GM23338 (cell line): ENCODE measurements around the gene CGRRF1. TPM values are rescaled to one million over a fixed set of nuclear protein-coding genes. Genes with fewer than 3 reads are reported as not detected.

Experiments
- ATAC-seq: fragments of 200-7000 bp; cut with Tn5 transposase; 3 replicates; pipeline ENCODE4 v1.9.1; 2020
- DNase-seq: peaks from one replicate; pipeline ENCODE4 v3.0.0-alpha.2; 2015; ENCODE audit warnings: low spot score
- H2AFZ ChIP-seq: fragments of 200-600 bp; sonication (generic); 2 replicates; pipeline ENCODE4 v1.8.0; 2016; ENCODE audit warnings: antibody characterized with exemption, mild to moderate bottlenecking, moderate library complexity
- H3F3A ChIP-seq: fragments of 200-600 bp; sonication (generic); replicated peaks from 2 replicates; pipeline ENCODE4 v1.8.0; 2017; ENCODE audit warnings: antibody characterized with exemption, mixed run types, low read depth
- H3K27ac ChIP-seq: fragments of 200-600 bp; sonication (generic); 2 replicates; pipeline ENCODE4 v1.6.1; 2016; ENCODE audit warnings: low read depth
- H3K27me3 ChIP-seq: fragments of 200-600 bp; sonication (generic); 2 replicates; pipeline ENCODE4 v1.8.0; 2016; ENCODE audit warnings: mild to moderate bottlenecking, mixed run types, moderate library complexity; ENCODE audit not compliant: insufficient read depth
- H3K36me3 ChIP-seq: fragments of 200-600 bp; sonication (generic); 2 replicates; pipeline ENCODE4 v1.8.0; 2016; ENCODE audit warnings: mild to moderate bottlenecking; ENCODE audit not compliant: insufficient read depth
- H3K4me1 ChIP-seq: fragments of 200-600 bp; sonication (generic); 2 replicates; pipeline ENCODE4 v1.8.0; 2016; ENCODE audit warnings: mild to moderate bottlenecking, moderate library complexity; ENCODE audit not compliant: insufficient read depth
- H3K4me2 ChIP-seq: fragments of 200-600 bp; sonication (generic); 2 replicates; pipeline ENCODE4 v1.7.1; 2017; ENCODE audit warnings: mixed run types
- H3K4me3 ChIP-seq: fragments of 200-600 bp; sonication (generic); 2 replicates; pipeline ENCODE4 v1.6.1; 2016; ENCODE audit warnings: mixed run types
- H3K79me2 ChIP-seq: fragments of 200-600 bp; sonication (generic); replicated peaks from 2 replicates; pipeline ENCODE4 v1.8.0; 2017; ENCODE audit warnings: mild to moderate bottlenecking; ENCODE audit not compliant: insufficient read depth
- H3K9me2 ChIP-seq: fragments of 200-600 bp; sonication (generic); 2 replicates; pipeline ENCODE4 v1.8.0; 2017; ENCODE audit not compliant: insufficient read depth
- H4K20me1 ChIP-seq: fragments of 200-600 bp; sonication (generic); replicated peaks from 2 replicates; pipeline ENCODE4 v1.8.0; 2017; ENCODE audit warnings: mild to moderate bottlenecking; ENCODE audit not compliant: insufficient read depth
- H3K27ac Mint-ChIP-seq: 2 replicates; pipeline ENCODE4 v1.8.0; 2020; ENCODE audit warnings: inconsistent platforms, mild to moderate bottlenecking, moderate library complexity, mixed read lengths
- H3K27me3 Mint-ChIP-seq: 3 replicates; pipeline ENCODE4 v1.8.0; 2022; ENCODE audit warnings: low read depth, mild to moderate bottlenecking, moderate library complexity, mixed read lengths, inconsistent platforms; ENCODE audit not compliant: insufficient read depth, poor library complexity
- H3K36me3 Mint-ChIP-seq: 3 replicates; pipeline ENCODE4 v1.8.0; 2021; ENCODE audit warnings: low read depth, mild to moderate bottlenecking, inconsistent platforms, moderate library complexity, mixed read lengths
- H3K4me1 Mint-ChIP-seq: 3 replicates; pipeline ENCODE4 v1.8.0; 2020; ENCODE audit warnings: mild to moderate bottlenecking, inconsistent platforms, mixed read lengths
- H3K4me3 Mint-ChIP-seq: 3 replicates; pipeline ENCODE4 v1.8.0; 2021; ENCODE audit warnings: moderate library complexity, mild to moderate bottlenecking, inconsistent platforms, mixed read lengths
- H3K9me3 Mint-ChIP-seq: 3 replicates; pipeline ENCODE4 v1.8.0; 2020; ENCODE audit warnings: moderate library complexity, mild to moderate bottlenecking, inconsistent platforms, mixed read lengths
- CREB1 ChIP-seq: fragments of 250-450 bp; sonication (Bioruptor Pico); IDR thresholded peaks from 2 replicates; pipeline ENCODE4 v1.5.0; 2020; ENCODE audit warnings: low read depth, mild to moderate bottlenecking, moderate library complexity
- CTCF ChIP-seq, 2 experiments: fragments of 200-600 bp in 1 of 2; sonication (generic) in 1 of 2; conservative IDR thresholded peaks; 2 replicates each; pipeline versions ENCODE4 v1.5.1 to v1.6.1; 2016 to 2017; ENCODE audit warnings: antibody characterized with exemption in 2 of 2, low read depth in 2 of 2, mild to moderate bottlenecking in 2 of 2, moderate library complexity in 1 of 2
- EZH2phosphoT487 ChIP-seq: fragments of 200-600 bp; sonication (generic); IDR thresholded peaks from one replicate; pipeline ENCODE4 v1.8.1; 2018; ENCODE audit warnings: antibody characterized with exemption; ENCODE audit not compliant: unreplicated experiment
- POLR2AphosphoS5 ChIP-seq: IDR thresholded peaks from 2 replicates; pipeline ENCODE4 v1.6.1; 2016; ENCODE audit warnings: antibody characterized with exemption, low read depth
- ZNF331 ChIP-seq: fragments of 250-450 bp; sonication (Bioruptor Pico); IDR thresholded peaks from 2 replicates; pipeline ENCODE4 v1.5.0; 2020; ENCODE audit warnings: low read depth, mild to moderate bottlenecking, moderate library complexity
- ZNF462 ChIP-seq: fragments of 250-450 bp; sonication (Bioruptor Pico); IDR thresholded peaks from 2 replicates; pipeline ENCODE4 v1.5.0; 2020; ENCODE audit warnings: mild to moderate bottlenecking, moderate library complexity
- polyA plus RNA-seq: library from polyadenylated mRNA; unstranded; fragments of >200 nt; fragmentation: Nextera tagmentation; extraction: Ambion mirVana; gene quantifications from 2 replicates; pipeline ENCODE4 v1.2.1, GENCODE V29; 2016
- total RNA-seq: library from RNA; depleted of rRNA; stranded (reverse); fragments of >200 nt; shearing (Covaris generic); gene quantifications from 2 replicates; pipeline ENCODE4 v1.2.3, GENCODE V29; 2014

CGRRF1 gene
- total and polyA plus RNA-seq, 2 experiments from 2014 or later: 18.8 to 28.3 TPM

- Histone ChIP-seq H3K4me1 (peaks cover 16% of the 10 kb centered on the region), H3K79me2 (0 out of 2 replicates have a peak, but pooled peaks cover under 1% of the 10 kb centered on the region), H3K36me3 (no peaks in the 10 kb centered on the region), H3K4me3 (no peak overlapping the region), H3K27ac (0 out of 2 replicates have a peak overlapping the region, but pooled peaks have one; percentile 26), H2AFZ (peak overlapping the region; percentile 93), H3K4me2 (peak overlapping the region; percentile 44; the same call in 1 of the 2 replicates), H3K27me3 (no peaks in the 10 kb centered on the region), H4K20me1 (no peaks in the 10 kb centered on the region), H3K9me2 (no peaks in the 10 kb centered on the region), H3F3A (0 out of 2 replicates have a peak, but pooled peaks cover 5% of the 10 kb centered on the region)
- H3K4me1 Mint-ChIP-seq: peaks cover 24% of the 10 kb centered on the region
- ATAC-seq: peak; percentile 12; the same call in 1 of the 3 replicates
- DNase-seq: peak; percentile 68
- H3K27ac Mint-ChIP-seq: no peak overlapping the region
- H3K9me3 Mint-ChIP-seq: no peaks in the 10 kb centered on the region
- H3K4me3 Mint-ChIP-seq: no peak overlapping the region
- H3K27me3 Mint-ChIP-seq: peaks cover 10% of the 10 kb centered on the region
- H3K36me3 Mint-ChIP-seq: no peaks in the 10 kb centered on the region
- TF ChIP-seq ZNF462 (CRISPR knock-in tag) (no peak), CTCF (conservative IDR thresholded peaks at IDR 0.05; ENCODE audit: low read depth in 2 of 2) (peak; percentile 40 to 41), EZH2phosphoT487 (no peak), CREB1 (CRISPR knock-in tag) (no peak), ZNF331 (CRISPR knock-in tag) (no peak), POLR2AphosphoS5 (no peak)
These were observed 16.4 kb upstream of the CGRRF1 start for GRCh38 chr14:54493293-54493692.
